GM10266 (cell line): ENCODE results near the gene GNB2.
"Not testable (repeated sequence)": the region's sequence is repeated elsewhere in the genome, so short reads cannot be mapped to it uniquely, and the experiment has no call there.

Experiments
- DNase-seq: peaks from one replicate; pipeline ENCODE4 v3.0.0; 2012; ENCODE audit errors: extremely low spot score
- CTCF ChIP-seq: IDR thresholded peaks from 2 replicates; pipeline ENCODE4 v1.5.1; 2012; ENCODE audit warnings: mild to moderate bottlenecking, low read depth; ENCODE audit not compliant: control insufficient read depth, insufficient read depth; ENCODE audit errors: missing control alignments

Gene GNB2

GRCh38 chr7:100710452-100710851 is 36.9 kb downstream of the GNB2 start:
- no peak for TF ChIP-seq CTCF
- DNase-seq, result no peak

GRCh38 chr7:100711369-100711768 is 37.8 kb downstream of the GNB2 start:
- TF ChIP-seq CTCF, result no peak
- no peak for DNase-seq

- no peak for DNase-seq
- no peak for TF ChIP-seq CTCF
Measured at GRCh38 chr7:100714725-100715124, 41.2 kb downstream of the GNB2 start.

GRCh38 chr7:100717073-100717472 is 43.5 kb downstream of the GNB2 start:
- DNase-seq, result not testable (repeated sequence)

- no peak for DNase-seq
- TF ChIP-seq CTCF, result no peak
Measured at GRCh38 chr7:100719523-100720278, 46.2 kb downstream of the GNB2 start.

GRCh38 chr7:100720279-100720670 is 46.7 kb downstream of the GNB2 start, which contains the start of gene EPO:
EPO (plus strand) TSS chr7:100720468; CDS start chr7:100720981, 513 bp downstream.
- DNase-seq, result no peak

GRCh38 chr7:100720671-100721504 is 47.3 kb downstream of the GNB2 start:
- no peak for DNase-seq
- TF ChIP-seq CTCF, result no peak

More at GRCh38 chr7:100720279-100720670, 46.7 kb downstream of the GNB2 start, which contains the start of gene EPO:
- TF ChIP-seq CTCF, result no peak
